ENCODE data around the gene CELA2A.

GRCh38 chr1:15424981-15425380, 31.6 kb upstream of the CELA2A start:
- TF ChIP-seq FOXJ3 (CRISPR knock-in tag; IDR thresholded peaks at IDR 0.05) = no peak
- TF ChIP-seq CTCF (IDR thresholded peaks at IDR 0.05) = no peak
- TF ChIP-seq SIN3A (IDR thresholded peaks at IDR 0.05; ENCODE audit: borderline replicate concordance, low read depth, low read length) = no peak
- no peak for TF ChIP-seq NFIC (IDR thresholded peaks at IDR 0.05; ENCODE audit: borderline replicate concordance)
- TF ChIP-seq CHD2 (IDR thresholded peaks at IDR 0.05; ENCODE audit: low read length, partially characterized antibody) = no peak
- no peak for TF ChIP-seq POLR2AphosphoS5 (IDR thresholded peaks at IDR 0.05; ENCODE audit: low read depth, low read length)
- TF ChIP-seq, protein P1, sequence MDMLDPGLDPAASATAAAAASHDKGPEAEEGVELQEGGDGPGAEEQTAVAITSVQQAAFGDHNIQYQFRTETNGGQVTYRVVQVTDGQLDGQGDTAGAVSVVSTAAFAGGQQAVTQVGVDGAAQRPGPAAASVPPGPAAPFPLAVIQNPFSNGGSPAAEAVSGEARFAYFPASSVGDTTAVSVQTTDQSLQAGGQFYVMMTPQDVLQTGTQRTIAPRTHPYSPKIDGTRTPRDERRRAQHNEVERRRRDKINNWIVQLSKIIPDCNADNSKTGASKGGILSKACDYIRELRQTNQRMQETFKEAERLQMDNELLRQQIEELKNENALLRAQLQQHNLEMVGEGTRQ (IDR thresholded peaks at IDR 0.05; ENCODE audit: borderline replicate concordance, low read depth, low read length) = no peak

All from SK-N-SH (cell line).